ENCODE measurements around the gene PPIL1.
"Not testable (repeated sequence)": the region's sequence is repeated elsewhere in the genome, so short reads cannot be mapped to it uniquely, and the experiment has no call there.

Gene PPIL1

GRCh38 chr6:36814249-36814648 lies 60.4 kb downstream of the PPIL1 start:
- DNase-seq, result no peak

- DNase-seq, result no peak
Measured at GRCh38 chr6:36813526-36813925, 61.1 kb downstream of the PPIL1 start.

GRCh38 chr6:36813047-36813446 lies 61.6 kb downstream of the PPIL1 start:
- not testable (repeated sequence) for DNase-seq

- DNase-seq, result no peak
Measured at GRCh38 chr6:36809941-36810803, 64.4 kb downstream of the PPIL1 start.

GRCh38 chr6:36809156-36809555 lies 65.4 kb downstream of the PPIL1 start:
- DNase-seq, result no peak

GRCh38 chr6:36808634-36809033 lies 66.0 kb downstream of the PPIL1 start:
- DNase-seq, result no peak

GRCh38 chr6:36807750-36808149 lies 66.9 kb downstream of the PPIL1 start:
- DNase-seq, result no peak

- DNase-seq, result no peak
Measured at GRCh38 chr6:36807143-36807542, 67.5 kb downstream of the PPIL1 start.

- DNase-seq, result no peak
Measured at GRCh38 chr6:36805917-36806316, 68.7 kb downstream of the PPIL1 start.

GRCh38 chr6:36805096-36805797 lies 69.4 kb downstream of the PPIL1 start:
- DNase-seq, result no peak
